MCF 10A (cell line): ENCODE results near the gene DHRS13. TPM values are rescaled to one million over a fixed set of nuclear protein-coding genes. Genes with fewer than 3 reads are reported as not detected.

Source experiments
- BruUV-seq: library from RNA; stranded (reverse); fragments of 400-500 nt; replicated peaks from 2 replicates; lab custom pipeline; 2021; lab: Mats Ljungman, UMichigan
- CTCF ChIA-PET: fragments of 300-600 bp; sonication (Branson Sonifier 250); formaldehyde crosslinking; extraction: SDS; loops from one replicate; lab custom pipeline; 2021; ENCODE audit warnings: antibody characterized with exemption, inconsistent platforms; lab: Yijun Ruan, JAX
- POLR2A ChIA-PET: fragments of 300-600, 350-650 bp; sonication (Branson Sonifier 250); formaldehyde crosslinking; extraction: SDS; loops from one replicate; lab custom pipeline; 2020; ENCODE audit warnings: antibody characterized with exemption, inconsistent platforms; lab: Yijun Ruan, JAX
- DNase-seq: peaks from one replicate; pipeline ENCODE4 v3.0.0-alpha.2; 2018; ENCODE audit not compliant: unreplicated experiment
- H3K27ac Mint-ChIP-seq: one replicate; pipeline ENCODE4 v1.8.0; 2022; ENCODE audit warnings: mild to moderate bottlenecking, low read depth, mixed read lengths; ENCODE audit not compliant: unreplicated experiment
- H3K27me3 Mint-ChIP-seq: one replicate; pipeline ENCODE4 v1.8.0; 2022; ENCODE audit warnings: mixed read lengths; ENCODE audit not compliant: insufficient read depth, unreplicated experiment
- H3K36me3 Mint-ChIP-seq: one replicate; pipeline ENCODE4 v1.8.0; 2022; ENCODE audit warnings: mild to moderate bottlenecking, moderate library complexity, mixed read lengths; ENCODE audit not compliant: insufficient read depth, unreplicated experiment
- H3K4me1 Mint-ChIP-seq: one replicate; pipeline ENCODE4 v1.8.0; 2022; ENCODE audit warnings: mixed read lengths; ENCODE audit not compliant: insufficient read depth, unreplicated experiment
- H3K4me3 Mint-ChIP-seq: one replicate; pipeline ENCODE4 v1.8.0; 2022; ENCODE audit warnings: mild to moderate bottlenecking, moderate library complexity, mixed read lengths; ENCODE audit not compliant: unreplicated experiment
- H3K9me3 Mint-ChIP-seq: one replicate; pipeline ENCODE4 v1.8.0; 2022; ENCODE audit warnings: mixed read lengths; ENCODE audit not compliant: unreplicated experiment
- CTCF ChIP-seq: fragments of 200-600 bp; IDR thresholded peaks from one replicate; pipeline ENCODE4 v1.8.0; 2022; ENCODE audit warnings: antibody characterized with exemption, mild to moderate bottlenecking; ENCODE audit not compliant: unreplicated experiment
- intact Hi-C: fragments of 100-400 bp; cut with micrococcal nuclease; formaldehyde crosslinking; loops from 2 replicates; pipeline ENCODE4 v1.14.1; 2022
- total RNA-seq: library from RNA; stranded (reverse); gene quantifications from 2 replicates; pipeline ENCODE4 v1.2.3, GENCODE V29; 2022

DHRS13 gene
- total RNA-seq, 1 experiment from 2014 or later: 9.5 TPM

- TF ChIP-seq CTCF: no peak
- intact Hi-C loops: no loop called here
- Mint-ChIP-seq H3K4me3 (no peak overlapping the region), H3K27me3 (no peaks in the 10 kb centered on the region), H3K4me1 (no peaks in the 10 kb centered on the region), H3K36me3 (peaks cover 13% of the 10 kb centered on the region), H3K27ac (no peak overlapping the region), H3K9me3 (no peaks in the 10 kb centered on the region)
- ChIA-PET POLR2A (interaction anchor here (1.3 kb wide), 1 partner anchor 9 kb away, joined by 5 read pairs; no protein-coding TSS in a partner anchor), CTCF (interaction anchor here (0.6 to 1.5 kb wide), 2 partner anchors 57 to 63 kb away, joined by 3 read pairs; no protein-coding TSS in a partner anchor)
- no peak for DNase-seq
- BruUV-seq: no TSS peak
Measured at GRCh38 chr17:28864991-28865849, 37.7 kb downstream of the DHRS13 start.

- no TSS peak for BruUV-seq
- no peak for DNase-seq
- ChIA-PET POLR2A (interaction anchor here (0.9 kb wide), 1 partner anchor 21 kb away, joined by 3 read pairs; the partner anchor contains the start of gene FAM222B), CTCF (interaction anchor here (0.6 to 1.1 kb wide), 4 partner anchors 8 to 253 kb away, joined by 3 to 7 read pairs (median 4); no protein-coding TSS in a partner anchor)
- no peak for TF ChIP-seq CTCF
- intact Hi-C loops: no loop called here
- Mint-ChIP-seq H3K27ac (no peak overlapping the region), H3K9me3 (no peaks in the 10 kb centered on the region), H3K4me1 (no peaks in the 10 kb centered on the region), H3K4me3 (no peak overlapping the region), H3K36me3 (peaks cover 24% of the 10 kb centered on the region), H3K27me3 (no peaks in the 10 kb centered on the region)
Measured at GRCh38 chr17:28863953-28864352, 38.9 kb downstream of the DHRS13 start.

GRCh38 chr17:28862561-28862960, 40.3 kb downstream of the DHRS13 start:
- no TSS peak for BruUV-seq
- intact Hi-C loops: no loop called here
- no peak for DNase-seq
- Mint-ChIP-seq H3K9me3 (no peaks in the 10 kb centered on the region), H3K4me1 (no peaks in the 10 kb centered on the region), H3K27me3 (no peaks in the 10 kb centered on the region), H3K27ac (no peak overlapping the region), H3K4me3 (no peak overlapping the region), H3K36me3 (peaks cover 32% of the 10 kb centered on the region)
- CTCF ChIA-PET: interaction anchor here (0.6 to 1.6 kb wide), 2 partner anchors 41 to 98 kb away, joined by 3 to 4 read pairs; no protein-coding TSS in a partner anchor
- no peak for TF ChIP-seq CTCF
- POLR2A ChIA-PET: interaction anchor here (1.0 to 1.4 kb wide), 2 partner anchors 16 to 20 kb away, joined by 3 read pairs; no protein-coding TSS in a partner anchor
